Natural killer cell treated with Interleukin-12 subunit alpha and Interleukin-12 subunit beta and Interleukin-15 and Interleukin-18, amount 100 ng/mL, for 72 hours (primary cell): ENCODE results near the gene BACH2. TPM values are rescaled to one million over a fixed set of nuclear protein-coding genes. Genes with fewer than 3 reads are reported as not detected.

Source experiments
- ATAC-seq, 2 donors: fragments of 150-1000 bp; cut with Tn5 transposase in 1 of 2; sonication (Bioruptor Pico), chemical (Tn5 transposase) in 1 of 2; 2 replicates each; pipeline ENCODE4 v1.10.0; 2021
- DNase-seq: peaks from one replicate; pipeline ENCODE4 v3.0.0; 2022; ENCODE audit warnings: low spot score
- H3K27ac Mint-ChIP-seq, 2 donors: 1 replicate in 1 of 2; 2 replicates in 1 of 2; pipeline ENCODE4 v1.8.0; 2022; ENCODE audit warnings: mixed read lengths in 2 of 2, mild to moderate bottlenecking in 1 of 2, moderate library complexity in 1 of 2
- H3K27me3 Mint-ChIP-seq, 2 donors: 1 replicate in 1 of 2; 2 replicates in 1 of 2; pipeline ENCODE4 v1.8.0; 2022; ENCODE audit warnings: mixed read lengths in 2 of 2
- H3K36me3 Mint-ChIP-seq: one replicate; pipeline ENCODE4 v1.8.0; 2022; ENCODE audit warnings: mixed read lengths
- H3K4me1 Mint-ChIP-seq, 2 donors: 1 replicate in 1 of 2; 2 replicates in 1 of 2; pipeline ENCODE4 v1.8.0; 2022; ENCODE audit warnings: low read depth in 2 of 2, mixed read lengths in 2 of 2, mild to moderate bottlenecking in 1 of 2
- H3K4me3 Mint-ChIP-seq: one replicate; pipeline ENCODE4 v1.8.0; 2022; ENCODE audit warnings: mixed read lengths
- H3K9me3 Mint-ChIP-seq: 2 replicates; pipeline ENCODE4 v1.8.0; 2022; ENCODE audit warnings: mixed read lengths
- total RNA-seq, 2 donors: library from RNA; stranded (reverse); gene quantifications; one replicate each; pipeline ENCODE4 v1.2.3, GENCODE V29; 2022

Gene BACH2
- total RNA-seq, 2 donors from 2014 or later, result 3.1 to 5.8 TPM

- DNase-seq, result no peak
- Mint-ChIP-seq H3K36me3 (no peaks in the 10 kb centered on the region), H3K27me3 (peaks cover 0 to 7% of the 10 kb centered on the region in 2 donors), H3K27ac (no peak overlapping the region), H3K4me1 (peaks cover 12 to 14% of the 10 kb centered on the region in 2 donors), H3K4me3 (no peak overlapping the region), H3K9me3 (no peaks in the 10 kb centered on the region)
- ATAC-seq, result no peak
Measured at GRCh38 chr6:90087106-90087833, 209.4 kb downstream of the BACH2 start.

- Mint-ChIP-seq H3K9me3 (no peaks in the 10 kb centered on the region), H3K4me1 (peaks cover 16 to 22% of the 10 kb centered on the region in 2 donors), H3K27ac (no peak overlapping the region), H3K36me3 (no peaks in the 10 kb centered on the region), H3K4me3 (no peak overlapping the region), H3K27me3 (peaks cover 0 to 7% of the 10 kb centered on the region in 2 donors)
- DNase-seq (no peak), ATAC-seq (no peak)
Measured at GRCh38 chr6:90086517-90086916, 210.1 kb downstream of the BACH2 start.

- ATAC-seq (peak in 1 of 2 donors; percentile 61), DNase-seq (no peak)
- Mint-ChIP-seq H3K27me3 (peaks cover under 1 to 2% of the 10 kb centered on the region in 2 donors), H3K9me3 (no peaks in the 10 kb centered on the region), H3K36me3 (no peaks in the 10 kb centered on the region), H3K4me1 (peaks cover 42 to 48% of the 10 kb centered on the region in 2 donors), H3K27ac (no peak overlapping the region), H3K4me3 (peak overlapping the region; percentile 16)
Measured at GRCh38 chr6:90083891-90084290, 212.8 kb downstream of the BACH2 start.

GRCh38 chr6:90082847-90083246, 213.8 kb downstream of the BACH2 start:
- no peaks in the 10 kb centered on the region for H3K9me3 Mint-ChIP-seq
- H3K27ac Mint-ChIP-seq, result no peak overlapping the region
- DNase-seq (no peak), ATAC-seq (no peak)
- H3K27me3 Mint-ChIP-seq, result peaks cover 2 to 8% of the 10 kb centered on the region in 2 donors
- H3K4me1 Mint-ChIP-seq, result peaks cover 48 to 52% of the 10 kb centered on the region in 2 donors
- H3K4me3 Mint-ChIP-seq, result no peak overlapping the region
- H3K36me3 Mint-ChIP-seq, result no peaks in the 10 kb centered on the region

- peak; percentile 88 for DNase-seq
- H3K36me3 Mint-ChIP-seq, result no peaks in the 10 kb centered on the region
- H3K4me1 Mint-ChIP-seq, result peaks cover 53 to 56% of the 10 kb centered on the region in 2 donors
- peak; percentile 92 to 93 for ATAC-seq
- peaks cover 9 to 15% of the 10 kb centered on the region in 2 donors for H3K27me3 Mint-ChIP-seq
- H3K9me3 Mint-ChIP-seq, result no peaks in the 10 kb centered on the region
- peak overlapping the region; percentile 88 for H3K4me3 Mint-ChIP-seq
- H3K27ac Mint-ChIP-seq, result peak overlapping the region; percentile 76 to 94
Measured at GRCh38 chr6:90080876-90081481, 215.7 kb downstream of the BACH2 start.

GRCh38 chr6:90079560-90080490, 216.8 kb downstream of the BACH2 start:
- Mint-ChIP-seq H3K9me3 (no peaks in the 10 kb centered on the region), H3K4me3 (peak overlapping the region; percentile 88), H3K27me3 (peaks cover 8 to 15% of the 10 kb centered on the region in 2 donors), H3K4me1 (peaks cover 55 to 56% of the 10 kb centered on the region in 2 donors), H3K27ac (peak overlapping the region; percentile 76 to 94), H3K36me3 (no peaks in the 10 kb centered on the region)
- DNase-seq, result peak; percentile 63
- peak; percentile 28 to 62 for ATAC-seq

- peak overlapping the region; percentile 88 for H3K4me3 Mint-ChIP-seq
- H3K27ac Mint-ChIP-seq, result peak overlapping the region; percentile 76 to 94
- H3K36me3 Mint-ChIP-seq, result no peaks in the 10 kb centered on the region
- H3K9me3 Mint-ChIP-seq, result no peaks in the 10 kb centered on the region
- peaks cover 8 to 15% of the 10 kb centered on the region in 2 donors for H3K27me3 Mint-ChIP-seq
- peak; percentile 61 to 82 for ATAC-seq
- DNase-seq, result peak; percentile 89
- peaks cover 49 to 51% of the 10 kb centered on the region in 2 donors for H3K4me1 Mint-ChIP-seq
Measured at GRCh38 chr6:90078513-90079289, 217.9 kb downstream of the BACH2 start.

GRCh38 chr6:90076511-90077415, 219.9 kb downstream of the BACH2 start:
- H3K27me3 Mint-ChIP-seq, result peaks cover 8 to 15% of the 10 kb centered on the region in 2 donors
- H3K36me3 Mint-ChIP-seq, result no peaks in the 10 kb centered on the region
- H3K4me1 Mint-ChIP-seq, result peaks cover 56 to 63% of the 10 kb centered on the region in 2 donors
- H3K27ac Mint-ChIP-seq, result peak overlapping the region in 1 of 2 donors; percentile 26
- H3K4me3 Mint-ChIP-seq, result no peak overlapping the region
- DNase-seq (no peak), ATAC-seq (no peak)
- no peaks in the 10 kb centered on the region for H3K9me3 Mint-ChIP-seq

GRCh38 chr6:90074161-90074850, 222.3 kb downstream of the BACH2 start:
- H3K27me3 Mint-ChIP-seq, result peaks cover 8 to 23% of the 10 kb centered on the region in 2 donors
- peak overlapping the region in 1 of 2 donors; percentile 10 for H3K27ac Mint-ChIP-seq
- DNase-seq, result no peak
- ATAC-seq, result no peak
- no peaks in the 10 kb centered on the region for H3K9me3 Mint-ChIP-seq
- H3K4me1 Mint-ChIP-seq, result peaks cover 40 to 49% of the 10 kb centered on the region in 2 donors
- no peak overlapping the region for H3K4me3 Mint-ChIP-seq
- peaks cover 5% of the 10 kb centered on the region for H3K36me3 Mint-ChIP-seq

- H3K27me3 Mint-ChIP-seq, result peaks cover 8 to 16% of the 10 kb centered on the region in 2 donors
- no peak for ATAC-seq
- no peaks in the 10 kb centered on the region for H3K9me3 Mint-ChIP-seq
- H3K4me3 Mint-ChIP-seq, result no peak overlapping the region
- H3K27ac Mint-ChIP-seq, result peak overlapping the region in 1 of 2 donors; percentile 67
- no peak for DNase-seq
- H3K4me1 Mint-ChIP-seq, result peaks cover 38 to 41% of the 10 kb centered on the region in 2 donors
- peaks cover 5% of the 10 kb centered on the region for H3K36me3 Mint-ChIP-seq
Measured at GRCh38 chr6:90072935-90073464, 223.6 kb downstream of the BACH2 start.

GRCh38 chr6:90072501-90072900, 224.1 kb downstream of the BACH2 start:
- DNase-seq, result no peak
- Mint-ChIP-seq H3K27ac (peak overlapping the region in 1 of 2 donors; percentile 67), H3K4me3 (no peak overlapping the region), H3K36me3 (peaks cover 5% of the 10 kb centered on the region), H3K27me3 (peaks cover 8 to 16% of the 10 kb centered on the region in 2 donors), H3K4me1 (peaks cover 38 to 40% of the 10 kb centered on the region in 2 donors), H3K9me3 (no peaks in the 10 kb centered on the region)
- peak in 1 of 2 donors; percentile 55 for ATAC-seq
